Suprapubic skin (tissue), 4 donors: ENCODE results near the gene EME1.

Experiments used
- EP300 ChIP-seq: sonication (generic); formaldehyde crosslinking; IDR thresholded peaks from one replicate; pipeline ENCODE4 v1.6.1; 2017; ENCODE audit warnings: antibody characterized with exemption
- POLR2A ChIP-seq, 2 donors: fragments of 450-650 bp; IDR thresholded peaks; one replicate each; pipeline ENCODE4 v1.6.1; 2017; ENCODE audit warnings: antibody characterized with exemption in 2 of 2, mild to moderate bottlenecking in 2 of 2, moderate library complexity in 2 of 2
- POLR2AphosphoS5 ChIP-seq, 3 donors: sonication (generic); formaldehyde crosslinking; IDR thresholded peaks; one replicate each; pipeline ENCODE4 v1.6.1; 2017; ENCODE audit warnings: antibody characterized with exemption in 3 of 3
- TF ChIP-seq, protein P1 (sequence below), 2 donors: fragments of 200-600 bp in 1 of 2; fragments of 450-650 bp in 1 of 2; sonication (generic) in 1 of 2; IDR thresholded peaks; one replicate each; pipeline ENCODE4 v1.5.1; 2016 to 2019; ENCODE audit warnings: antibody characterized with exemption in 2 of 2, mild to moderate bottlenecking in 1 of 2, moderate library complexity in 1 of 2

GRCh38 chr17:50362661-50363060, 10.4 kb upstream of the EME1 start:
- TF ChIP-seq, protein P1, sequence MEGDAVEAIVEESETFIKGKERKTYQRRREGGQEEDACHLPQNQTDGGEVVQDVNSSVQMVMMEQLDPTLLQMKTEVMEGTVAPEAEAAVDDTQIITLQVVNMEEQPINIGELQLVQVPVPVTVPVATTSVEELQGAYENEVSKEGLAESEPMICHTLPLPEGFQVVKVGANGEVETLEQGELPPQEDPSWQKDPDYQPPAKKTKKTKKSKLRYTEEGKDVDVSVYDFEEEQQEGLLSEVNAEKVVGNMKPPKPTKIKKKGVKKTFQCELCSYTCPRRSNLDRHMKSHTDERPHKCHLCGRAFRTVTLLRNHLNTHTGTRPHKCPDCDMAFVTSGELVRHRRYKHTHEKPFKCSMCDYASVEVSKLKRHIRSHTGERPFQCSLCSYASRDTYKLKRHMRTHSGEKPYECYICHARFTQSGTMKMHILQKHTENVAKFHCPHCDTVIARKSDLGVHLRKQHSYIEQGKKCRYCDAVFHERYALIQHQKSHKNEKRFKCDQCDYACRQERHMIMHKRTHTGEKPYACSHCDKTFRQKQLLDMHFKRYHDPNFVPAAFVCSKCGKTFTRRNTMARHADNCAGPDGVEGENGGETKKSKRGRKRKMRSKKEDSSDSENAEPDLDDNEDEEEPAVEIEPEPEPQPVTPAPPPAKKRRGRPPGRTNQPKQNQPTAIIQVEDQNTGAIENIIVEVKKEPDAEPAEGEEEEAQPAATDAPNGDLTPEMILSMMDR (IDR thresholded peaks at IDR 0.05) = no peak
- TF ChIP-seq POLR2AphosphoS5 (IDR thresholded peaks at IDR 0.05) (no peak), POLR2A (IDR thresholded peaks at IDR 0.05) (no peak), EP300 (no peak)
